ENCODE measurements around the gene JUP.

- TF ChIP-seq MLLT1 (IDR thresholded peaks at IDR 0.05) (no peak), SIN3A (IDR thresholded peaks at IDR 0.05; ENCODE audit: low read depth, low read length) (no peak), POLR2A (IDR thresholded peaks at IDR 0.05; ENCODE audit: low read depth, low read length) (no peak), E2F8 (IDR thresholded peaks at IDR 0.05; ENCODE audit: low read depth, partially characterized antibody) (no peak), CTCF (IDR thresholded peaks at IDR 0.05 in 2 of 3, conservative IDR thresholded peaks at IDR 0.05 in 1 of 3; ENCODE audit: control insufficient read depth in 2 of 3, extremely low read depth in 1 of 3, insufficient read depth in 1 of 3, low read depth in 3 of 3, low read length in 3 of 3) (no peak), YBX1 (IDR thresholded peaks at IDR 0.05) (no peak), NFIC (IDR thresholded peaks at IDR 0.05; ENCODE audit: low read depth, low read length) (no peak), CEBPZ (IDR thresholded peaks at IDR 0.05; ENCODE audit: low read depth, low read length) (no peak), ZBED1 (IDR thresholded peaks at IDR 0.05; ENCODE audit: borderline replicate concordance) (no peak), GABPA (IDR thresholded peaks at IDR 0.05; ENCODE audit: low read depth) (no peak), CEBPB (IDR thresholded peaks at IDR 0.05; ENCODE audit: borderline replicate concordance in 1 of 2, low read depth in 2 of 2, low read length in 2 of 2) (no peak), RELA (IDR thresholded peaks at IDR 0.05; ENCODE audit: borderline replicate concordance, partially characterized antibody) (no peak), TARDBP (IDR thresholded peaks at IDR 0.05; ENCODE audit: borderline replicate concordance) (no peak), SREBF2 (IDR thresholded peaks at IDR 0.05; ENCODE audit: low read length) (no peak)
Observed at GRCh38 chr17:41813152-41813680, 26.7 kb upstream of the JUP start.

All from GM12878 (cell line).